GM20000 (cell line): Measurements from ENCODE around the gene IRAK2.

Source experiments
- DNase-seq: peaks from one replicate; pipeline ENCODE4 v3.0.0; 2012; ENCODE audit warnings: low spot score
- CTCF ChIP-seq: IDR thresholded peaks from 2 replicates; pipeline ENCODE4 v1.5.1; 2012; ENCODE audit warnings: mild to moderate bottlenecking, control low read depth; ENCODE audit errors: extremely low read depth, missing control alignments

IRAK2 gene

GRCh38 chr3:10244009-10244408 lies 79.3 kb downstream of the IRAK2 start:
- TF ChIP-seq CTCF = no peak

GRCh38 chr3:10245081-10245712 lies 80.5 kb downstream of the IRAK2 start:
- no peak for DNase-seq
- no peak for TF ChIP-seq CTCF

More at GRCh38 chr3:10244009-10244408, 79.3 kb downstream of the IRAK2 start:
- DNase-seq = no peak

GRCh38 chr3:10247679-10248183 lies 83.0 kb downstream of the IRAK2 start:
- TF ChIP-seq CTCF = no peak
- DNase-seq = no peak

GRCh38 chr3:10248184-10248983 lies 83.7 kb downstream of the IRAK2 start, which contains the start of gene TATDN2:
TSS of gene TATDN2 (plus strand) at chr3:10248459. CDS start at chr3:10249201, 742 bp downstream.
- TF ChIP-seq CTCF = no peak
- peak; percentile 100 for DNase-seq

GRCh38 chr3:10248984-10249748 lies 84.4 kb downstream of the IRAK2 start:
- TF ChIP-seq CTCF = no peak
- DNase-seq = peak; percentile 72

- no peak for TF ChIP-seq CTCF
- no peak for DNase-seq
Observed at GRCh38 chr3:10249833-10250232, 85.1 kb downstream of the IRAK2 start.
